IMR-90 (cell line): ENCODE data around the gene SLC9A9.

ENCODE experiments used
- BHLHE40 ChIP-seq: fragments of 150-350 bp; IDR thresholded peaks from 2 replicates; pipeline ENCODE4 v1.6.1; 2016; ENCODE audit warnings: mild to moderate bottlenecking, low read depth, low read length
- CTCF ChIP-seq: conservative IDR thresholded peaks from 2 replicates; pipeline ENCODE4 v1.5.1; 2012; ENCODE audit warnings: mild to moderate bottlenecking, low read depth, low read length, improper control_type of control experiment

- TF ChIP-seq CTCF: no peak
- no peak for TF ChIP-seq BHLHE40
Measured at GRCh38 chr3:143363949-143364348, 484.3 kb downstream of the SLC9A9 start.
